ENCODE results near the gene GUCD1.

DNA sequence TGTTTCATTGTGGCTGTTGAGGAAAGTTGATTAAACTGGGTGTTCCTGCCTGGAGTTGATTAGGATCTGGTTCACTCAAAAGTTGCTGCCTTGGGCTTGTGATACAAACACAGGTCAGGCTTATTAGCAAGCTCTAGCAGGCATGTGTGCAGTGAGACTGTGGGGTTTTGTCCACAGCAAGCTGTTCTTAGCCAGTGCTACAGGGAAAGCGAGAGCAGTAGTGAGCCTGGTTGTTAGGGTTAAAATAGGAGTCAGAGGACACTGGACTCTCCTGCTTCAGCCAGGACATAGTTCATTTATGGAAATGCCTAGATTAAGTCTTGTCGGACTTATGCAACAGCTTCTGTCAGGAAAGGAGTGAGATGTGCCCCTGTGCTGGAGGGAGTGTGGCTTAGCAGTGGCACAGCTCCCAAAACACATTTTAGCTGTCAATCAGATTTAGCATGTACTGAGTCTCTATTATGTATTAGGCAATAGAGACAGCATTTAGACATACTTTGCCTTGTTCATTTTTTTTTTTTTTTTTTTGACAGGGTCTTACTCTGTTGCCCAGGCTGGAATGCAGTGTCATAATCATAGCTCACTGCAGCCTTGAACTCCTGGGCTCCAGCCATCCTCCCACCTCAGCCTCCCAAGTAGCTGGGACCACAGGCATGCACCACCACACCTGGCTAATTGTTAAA lies 9.6 kb upstream of the GUCD1 start:
- TF ChIP-seq POLR2A (IDR thresholded peaks at IDR 0.05; ENCODE audit: extremely low read depth, insufficient read length): no peak
- TF ChIP-seq, protein P1, sequence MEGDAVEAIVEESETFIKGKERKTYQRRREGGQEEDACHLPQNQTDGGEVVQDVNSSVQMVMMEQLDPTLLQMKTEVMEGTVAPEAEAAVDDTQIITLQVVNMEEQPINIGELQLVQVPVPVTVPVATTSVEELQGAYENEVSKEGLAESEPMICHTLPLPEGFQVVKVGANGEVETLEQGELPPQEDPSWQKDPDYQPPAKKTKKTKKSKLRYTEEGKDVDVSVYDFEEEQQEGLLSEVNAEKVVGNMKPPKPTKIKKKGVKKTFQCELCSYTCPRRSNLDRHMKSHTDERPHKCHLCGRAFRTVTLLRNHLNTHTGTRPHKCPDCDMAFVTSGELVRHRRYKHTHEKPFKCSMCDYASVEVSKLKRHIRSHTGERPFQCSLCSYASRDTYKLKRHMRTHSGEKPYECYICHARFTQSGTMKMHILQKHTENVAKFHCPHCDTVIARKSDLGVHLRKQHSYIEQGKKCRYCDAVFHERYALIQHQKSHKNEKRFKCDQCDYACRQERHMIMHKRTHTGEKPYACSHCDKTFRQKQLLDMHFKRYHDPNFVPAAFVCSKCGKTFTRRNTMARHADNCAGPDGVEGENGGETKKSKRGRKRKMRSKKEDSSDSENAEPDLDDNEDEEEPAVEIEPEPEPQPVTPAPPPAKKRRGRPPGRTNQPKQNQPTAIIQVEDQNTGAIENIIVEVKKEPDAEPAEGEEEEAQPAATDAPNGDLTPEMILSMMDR (IDR thresholded peaks at IDR 0.05; ENCODE audit: low read depth, low read length): no peak
- TF ChIP-seq, protein P2, sequence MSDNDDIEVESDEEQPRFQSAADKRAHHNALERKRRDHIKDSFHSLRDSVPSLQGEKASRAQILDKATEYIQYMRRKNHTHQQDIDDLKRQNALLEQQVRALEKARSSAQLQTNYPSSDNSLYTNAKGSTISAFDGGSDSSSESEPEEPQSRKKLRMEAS (IDR thresholded peaks at IDR 0.05; ENCODE audit: low read depth, low read length): no peak

Measured in NB4 (cell line).